HG03457 (cell line): Measurements from ENCODE around the gene SIGLECL1.

ENCODE experiments used
- ATAC-seq: cut with Tn5 transposase; IDR thresholded peaks from one replicate; pipeline ENCODE4 v1.9.1; 2021; ENCODE audit warnings: moderate number of reproducible peaks; ENCODE audit not compliant: unreplicated experiment

SIGLECL1 gene

GRCh38 chr19:51252306-51253079, 1.6 kb downstream of the SIGLECL1 start:
- no peak for ATAC-seq

GRCh38 chr19:51253088-51253806, 2.4 kb downstream of the SIGLECL1 start:
- no peak for ATAC-seq

GRCh38 chr19:51256155-51256625, 5.3 kb downstream of the SIGLECL1 start:
- no peak for ATAC-seq

GRCh38 chr19:51257471-51257870, 6.6 kb downstream of the SIGLECL1 start:
- ATAC-seq = no peak

GRCh38 chr19:51258165-51259160, 7.6 kb downstream of the SIGLECL1 start:
- ATAC-seq = no peak

GRCh38 chr19:51259348-51260245, 8.7 kb downstream of the SIGLECL1 start:
- no peak for ATAC-seq

- no peak for ATAC-seq
These were observed 12.9 kb downstream of the SIGLECL1 start for GRCh38 chr19:51263808-51264207.

- no peak for ATAC-seq
These were observed 20.2 kb downstream of the SIGLECL1 start for GRCh38 chr19:51271067-51271466.

- no peak for ATAC-seq
These were observed 21.4 kb downstream of the SIGLECL1 start for GRCh38 chr19:51272183-51272810.

GRCh38 chr19:51274049-51274770, 23.3 kb downstream of the SIGLECL1 start:
- no peak for ATAC-seq

GRCh38 chr19:51277112-51277511, 26.2 kb downstream of the SIGLECL1 start:
- no peak for ATAC-seq

GRCh38 chr19:51282335-51282734, 31.5 kb downstream of the SIGLECL1 start:
- ATAC-seq = no peak

GRCh38 chr19:51285682-51286081, 34.8 kb downstream of the SIGLECL1 start:
- ATAC-seq = no peak

GRCh38 chr19:51289635-51290034, 38.8 kb downstream of the SIGLECL1 start:
- ATAC-seq = no peak

GRCh38 chr19:51292971-51293370, 42.1 kb downstream of the SIGLECL1 start:
- no peak for ATAC-seq

GRCh38 chr19:51293571-51294210, 42.8 kb downstream of the SIGLECL1 start:
- no peak for ATAC-seq

- no peak for ATAC-seq
These were observed 43.5 kb downstream of the SIGLECL1 start for GRCh38 chr19:51294211-51294976.

GRCh38 chr19:51294977-51295375, 44.1 kb downstream of the SIGLECL1 start:
- no peak for ATAC-seq
